GM11168 (cell line): Measurements from ENCODE around the gene MEPCE.

ENCODE experiments used
- in situ Hi-C: fragments of 300-500 bp; cut with MboI; formaldehyde crosslinking; loops from one replicate; pipeline ENCODE4 v1.12.0; 2022; ENCODE audit warnings: low sequenced_read_pairs; ENCODE audit not compliant: unreplicated experiment

Gene MEPCE

DNA sequence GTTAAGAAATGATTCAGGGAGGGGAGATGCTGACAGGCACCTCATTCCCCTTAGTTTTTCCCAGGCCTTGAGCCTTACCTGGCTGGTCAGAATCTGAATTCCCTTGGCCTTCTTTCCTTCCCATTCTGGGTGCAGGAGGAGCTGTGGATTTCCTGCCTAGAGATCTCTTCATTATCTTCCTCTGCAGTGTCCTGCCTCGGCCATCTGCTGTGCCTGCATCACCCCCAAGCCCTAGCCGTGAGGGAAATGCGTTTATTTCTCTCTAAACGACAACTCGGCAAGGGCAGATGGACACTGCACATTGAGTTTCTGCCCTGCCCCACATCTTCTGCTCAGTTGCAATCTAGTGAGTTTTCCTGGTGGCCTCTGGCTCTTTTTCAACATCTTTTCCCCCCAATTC is 27.8 kb upstream of the MEPCE start:
- in situ Hi-C loops, result loop anchor here (10.0 kb wide), 1 partner anchor 47 kb away; the partner anchor contains the start of gene PILRB

GRCh38 chr7:100402241-100402640 is 27.4 kb upstream of the MEPCE start:
- in situ Hi-C loops, result loop anchor here (10.0 kb wide), 1 partner anchor 47 kb away; the partner anchor contains the start of gene PILRB

DNA sequence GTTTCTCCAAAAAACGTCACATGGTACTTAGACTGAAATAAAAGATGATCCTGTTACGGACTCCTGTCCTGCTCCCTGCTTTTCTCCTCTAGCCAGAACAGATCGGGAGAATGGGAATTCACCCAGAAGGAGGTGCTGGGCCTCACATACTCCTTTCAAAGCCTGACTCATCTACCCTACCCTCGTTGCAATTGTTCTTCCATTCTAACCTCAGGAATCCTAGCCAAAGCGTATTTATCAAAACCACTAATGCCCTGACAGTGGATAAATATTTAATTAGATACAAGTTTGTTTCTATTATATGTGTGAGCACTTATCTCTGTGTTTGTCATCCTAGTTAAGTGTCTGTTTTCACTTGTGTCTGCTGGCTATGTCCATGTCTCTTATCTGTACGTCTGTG is 22.9 kb upstream of the MEPCE start:
- in situ Hi-C loops, result loop anchor here (5.0 to 10.0 kb wide), 2 partner anchors 34 to 52 kb away; partner anchors contain the start of genes PILRA and PILRB

GRCh38 chr7:100407285-100408180 is 22.1 kb upstream of the MEPCE start:
- in situ Hi-C loops, result loop anchor here (5.0 to 10.0 kb wide), 2 partner anchors 35 to 53 kb away; partner anchors contain the start of genes PILRA and PILRB

DNA sequence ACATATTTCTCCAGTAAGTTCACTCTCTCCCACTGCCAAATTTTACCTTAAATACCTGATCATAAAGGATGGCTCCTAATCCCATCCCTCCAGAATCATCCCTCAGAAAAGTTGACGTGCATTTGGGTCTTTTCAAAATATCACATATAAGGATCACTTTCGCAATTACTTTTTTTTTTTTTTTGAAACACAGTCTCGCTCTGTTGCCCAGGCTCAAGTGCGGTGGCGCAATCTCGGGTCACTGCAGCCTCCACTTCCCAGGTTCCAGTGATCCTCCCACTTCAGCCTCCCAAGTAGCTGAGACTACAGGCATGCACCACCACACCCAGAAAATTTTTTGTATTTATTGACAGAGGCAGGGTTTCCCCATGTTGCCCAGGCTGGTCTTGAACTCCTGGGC is 18.5 kb upstream of the MEPCE start:
- in situ Hi-C loops, result no loop called here

DNA sequence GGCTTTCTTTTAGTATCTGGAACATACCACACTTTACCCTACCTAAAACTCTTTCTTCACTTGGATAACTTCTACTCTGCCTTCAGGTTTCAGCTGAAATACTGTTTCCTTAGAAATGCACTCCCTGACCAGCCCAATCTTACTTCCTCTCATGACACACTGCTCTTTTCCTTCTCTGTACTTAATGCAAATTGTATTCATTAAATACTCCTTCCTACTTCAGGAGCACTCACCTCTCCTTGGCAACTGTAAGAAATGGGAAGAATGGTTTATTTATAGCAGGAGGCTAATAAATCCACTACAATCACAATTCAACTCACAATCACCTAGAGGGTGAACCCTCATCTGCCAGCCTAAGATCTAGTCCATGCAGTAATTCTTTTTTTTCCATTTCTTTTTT is 16.3 kb upstream of the MEPCE start:
- in situ Hi-C loops, result no loop called here

DNA sequence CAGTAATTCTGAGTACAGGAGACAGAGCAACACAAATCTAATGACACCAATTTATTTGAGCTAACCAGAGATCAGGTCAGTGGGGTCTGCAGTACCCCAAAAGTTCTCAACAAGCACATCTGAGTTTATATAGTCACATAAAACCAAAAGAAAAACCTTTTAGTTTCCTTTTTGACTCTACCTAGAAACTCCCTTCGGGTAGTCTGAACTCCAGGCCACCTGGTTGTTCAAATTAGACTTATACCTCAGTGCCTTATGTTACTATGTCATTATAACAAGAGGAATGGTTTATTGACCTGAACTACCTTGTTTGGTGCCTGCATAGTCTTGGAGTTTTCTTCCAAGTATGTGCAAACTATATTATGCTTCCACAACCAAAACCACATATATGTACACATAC is 15.7 kb upstream of the MEPCE start:
- in situ Hi-C loops, result no loop called here

DNA sequence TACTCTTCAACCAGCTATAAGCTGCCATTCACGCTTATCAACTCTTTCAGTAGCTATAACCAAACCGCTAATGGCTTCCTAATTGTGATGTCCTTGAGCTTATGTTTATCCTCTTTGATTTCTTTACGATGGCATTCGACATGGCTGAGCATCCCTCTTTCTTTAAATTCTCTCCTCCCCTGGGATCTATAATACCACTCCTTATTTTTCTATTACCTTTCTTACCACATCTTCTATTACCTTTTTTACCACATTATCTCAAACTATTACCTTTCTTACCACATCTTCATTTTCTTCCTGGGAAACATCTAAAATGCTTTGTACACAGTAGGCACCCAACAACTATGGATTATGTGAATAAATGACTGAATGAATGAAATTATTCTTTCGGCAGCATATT is 14.2 kb upstream of the MEPCE start:
- in situ Hi-C loops, result no loop called here

DNA sequence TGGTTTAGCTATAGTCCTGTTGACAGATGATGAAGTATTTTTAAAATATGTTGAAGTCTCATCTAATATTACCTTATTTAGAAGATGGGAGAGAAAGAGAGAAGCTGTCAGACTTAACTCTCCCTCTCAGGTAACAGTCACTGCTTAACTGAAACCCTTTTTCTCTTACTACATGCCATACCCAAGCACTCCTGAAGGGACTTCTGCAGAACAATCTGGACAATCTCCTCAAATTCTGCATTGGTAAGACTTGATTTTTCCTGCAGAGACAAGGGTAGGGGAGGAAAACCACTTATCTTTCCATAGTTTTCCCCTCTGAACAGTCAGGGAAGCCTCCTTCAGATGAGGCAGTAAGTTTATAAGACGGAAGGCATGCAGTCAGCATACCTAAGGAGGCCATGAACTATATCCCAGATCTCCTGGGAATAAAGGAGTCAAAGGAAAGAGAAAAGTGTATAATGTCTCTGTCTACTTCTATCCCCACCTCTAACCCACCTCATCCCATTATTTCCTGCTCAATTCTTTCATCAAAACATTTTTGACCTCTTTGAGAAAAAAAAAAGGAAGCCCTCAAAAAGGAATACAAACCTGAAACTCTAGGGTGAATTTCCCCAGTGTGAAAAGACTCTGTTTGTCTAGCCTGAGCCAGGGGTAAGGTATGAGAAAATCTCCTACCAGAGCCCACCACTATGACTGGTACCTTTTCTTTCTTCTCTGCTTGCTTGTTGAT is 10.5 kb upstream of the MEPCE start:
- in situ Hi-C loops, result no loop called here

- in situ Hi-C loops, result no loop called here
Measured at GRCh38 chr7:100419660-100420226, 9.9 kb upstream of the MEPCE start.

- in situ Hi-C loops, result no loop called here
Measured at GRCh38 chr7:100423315-100423714, 6.3 kb upstream of the MEPCE start.

- in situ Hi-C loops, result no loop called here
Measured at GRCh38 chr7:100425347-100425746, 4.3 kb upstream of the MEPCE start.

DNA sequence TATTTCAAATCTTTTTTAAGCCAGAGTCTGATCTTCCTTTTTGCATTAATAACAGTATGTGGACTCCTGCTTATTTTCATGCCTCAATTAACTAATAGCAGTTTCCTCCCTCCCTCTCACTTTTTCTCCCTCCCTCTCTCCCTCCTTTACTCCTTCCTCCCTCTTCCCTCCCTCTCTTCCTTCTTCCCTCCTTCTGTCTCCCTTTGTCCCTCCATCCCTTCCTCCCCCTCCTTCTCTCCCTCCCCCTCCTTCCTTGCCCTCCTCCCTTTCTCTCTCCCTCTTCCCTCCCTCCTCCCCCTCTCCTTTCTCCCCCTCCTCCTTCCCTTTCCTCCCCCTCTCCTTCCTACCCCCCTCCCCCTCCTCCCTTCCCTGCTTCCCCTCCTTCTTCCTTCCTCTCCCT is 3.1 kb upstream of the MEPCE start:
- in situ Hi-C loops, result no loop called here

DNA sequence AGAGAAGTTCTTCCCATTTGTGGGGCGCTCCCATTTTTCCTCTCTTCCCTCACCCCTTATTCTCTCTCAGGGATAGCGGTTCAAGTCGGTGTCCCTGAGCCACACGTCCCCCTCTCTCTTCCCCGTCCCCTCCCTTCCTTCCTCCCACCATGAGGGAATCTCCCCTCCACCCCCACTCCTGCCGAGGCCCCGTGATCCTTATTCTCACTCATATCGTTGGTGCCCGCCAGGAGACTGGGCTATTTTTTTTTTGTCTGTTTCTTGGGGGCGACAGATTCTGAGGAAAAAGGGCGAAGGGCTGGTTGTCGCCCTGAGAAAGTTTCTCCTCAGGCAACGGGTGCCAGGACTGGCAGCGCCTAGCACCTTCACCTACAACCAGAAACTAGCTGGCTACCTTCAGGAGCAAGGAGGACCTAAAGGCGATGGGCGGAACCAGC is 1.9 kb upstream of the MEPCE start:
- in situ Hi-C loops, result no loop called here

DNA sequence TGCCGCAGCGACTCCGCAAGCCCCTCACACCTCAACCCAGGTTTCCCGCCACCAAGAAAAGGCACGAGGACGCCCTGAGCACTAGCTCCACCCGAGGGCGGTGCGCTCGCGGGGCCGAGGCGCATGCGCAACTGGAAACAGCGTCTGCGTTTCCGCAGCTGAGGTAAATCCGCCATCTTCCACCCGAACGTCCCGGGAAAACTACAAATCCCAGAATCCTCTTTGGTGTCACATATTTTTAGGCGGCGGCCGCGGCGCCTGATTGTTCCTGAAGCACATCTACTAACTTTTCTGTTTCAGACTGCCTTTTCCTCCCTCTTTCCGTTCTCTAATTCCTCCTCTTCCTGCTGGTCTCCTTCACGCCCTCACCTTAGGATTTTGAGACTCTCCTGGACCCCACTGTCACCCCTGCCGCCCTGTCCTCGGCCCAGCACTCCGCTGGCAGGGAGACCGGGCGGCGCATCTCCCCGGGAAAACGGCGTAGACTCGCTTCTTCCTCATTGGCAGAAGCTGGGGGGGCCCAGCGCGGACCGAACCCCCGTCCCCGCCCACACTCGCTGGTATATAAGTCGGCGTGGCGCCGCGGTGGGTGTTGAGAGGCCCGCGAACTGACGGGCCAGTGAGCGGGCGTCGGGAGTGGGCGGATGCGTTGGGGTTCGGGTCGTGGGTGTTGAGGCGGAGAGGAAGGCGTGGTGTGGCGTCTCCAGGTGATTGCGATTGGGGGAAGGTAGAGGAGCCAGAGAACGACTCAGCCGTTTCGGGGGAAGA is 1.2 kb upstream of the MEPCE start, which contains the start of gene ZCWPW1:
Gene ZCWPW1 (minus strand): TSS at position 505 of the 768 bp plus-strand sequence. CDS start 8,054 bp downstream, outside the sequence.
- in situ Hi-C loops, result no loop called here

- in situ Hi-C loops, result no loop called here
Measured at GRCh38 chr7:100428967-100429636, 529 bp upstream of the MEPCE start.

- in situ Hi-C loops, result no loop called here
Measured at GRCh38 chr7:100430493-100431285, 1.1 kb downstream of the MEPCE start.

- in situ Hi-C loops, result no loop called here
Measured at GRCh38 chr7:100431286-100431735, 1.7 kb downstream of the MEPCE start.
